Stimulated activated CD8-positive, alpha-beta memory T cell treated with anti-CD3 and anti-CD28 coated beads, Interleukin-2, amount 100 ng/mL, for 48 hours (primary cell): ENCODE data around the gene SLC25A17.
"Not testable (repeated sequence)": the region's sequence is repeated elsewhere in the genome, so short reads cannot be mapped to it uniquely, and the experiment has no call there.

ENCODE experiments used
- DNase-seq, 2 donors: peaks; one replicate each; pipeline ENCODE4 v3.0.0-alpha.2; 2020; ENCODE audit warnings: low read depth in 2 of 2

The SLC25A17 gene

GRCh38 chr22:40720538-40721256 is 98.4 kb downstream of the SLC25A17 start:
- DNase-seq = no peak

- DNase-seq = not testable (repeated sequence)
Measured at GRCh38 chr22:40720156-40720537, 99.0 kb downstream of the SLC25A17 start.
